HEK293 (cell line): ENCODE results near the gene DLG1.

Experiments used
- CTCF ChIA-PET: fragments of 350-600 bp; formaldehyde crosslinking; extraction: SDS; loops from one replicate; lab custom pipeline; 2021; ENCODE audit warnings: antibody characterized with exemption; lab: Yijun Ruan, JAX
- POLR2A ChIA-PET: fragments of 300-600 bp; formaldehyde crosslinking; extraction: SDS; loops from one replicate; lab custom pipeline; 2020; ENCODE audit warnings: antibody characterized with exemption, inconsistent platforms; lab: Yijun Ruan, JAX
- H3K27ac ChIP-seq: fragments of 200-500 bp; sonication (Bioruptor generic); 2 replicates; pipeline ENCODE4 v1.5.1; 2014; ENCODE audit warnings: low read depth, low read length, control low read depth, inconsistent platforms; ENCODE audit errors: extremely low read depth
- H3K36me3 ChIP-seq, 2 experiments: fragments of 200-500 bp in 1 of 2; sonication (Bioruptor generic) in 1 of 2; 1 replicate in 1 of 2; 2 replicates in 1 of 2; pipeline ENCODE4 v1.5.1; 2014 to 2017; ENCODE audit warnings: inconsistent platforms in 2 of 2, low read length in 2 of 2; ENCODE audit not compliant: control insufficient read depth in 2 of 2, insufficient read depth in 1 of 2
- H3K4me1 ChIP-seq: fragments of 200-500 bp; sonication (Bioruptor generic); 2 replicates; pipeline ENCODE4 v1.5.1; 2014; ENCODE audit warnings: mild to moderate bottlenecking, low read length, inconsistent platforms; ENCODE audit not compliant: control insufficient read depth, insufficient read depth
- H3K4me3 ChIP-seq: 2 replicates; pipeline ENCODE4 v1.5.1; 2011; ENCODE audit warnings: low read depth, mild to moderate bottlenecking, control low read depth, low read length, moderate library complexity
- H3K9me3 ChIP-seq: fragments of 200-500 bp; sonication (Bioruptor generic); 2 replicates; pipeline ENCODE4 v1.5.1; 2014; ENCODE audit warnings: low read depth, low read length, inconsistent platforms; ENCODE audit not compliant: control insufficient read depth, insufficient read depth
- GLIS1 ChIP-seq: fragments of 450-650 bp; formaldehyde crosslinking; IDR thresholded peaks from 2 replicates; pipeline ENCODE4 v1.5.1; 2016; ENCODE audit warnings: missing biosample characterization, missing genetic modification characterization
- HIC1 ChIP-seq: fragments of 450-650 bp; formaldehyde crosslinking; IDR thresholded peaks from 2 replicates; pipeline ENCODE4 v1.5.1; 2016; ENCODE audit warnings: missing biosample characterization, missing genetic modification characterization
- PRDM4 ChIP-seq: fragments of 450-650 bp; formaldehyde crosslinking; IDR thresholded peaks from 2 replicates; pipeline ENCODE4 v1.5.1; 2017; ENCODE audit warnings: missing biosample characterization, missing genetic modification characterization
- PRDM6 ChIP-seq: fragments of 450-650 bp; formaldehyde crosslinking; IDR thresholded peaks from 2 replicates; pipeline ENCODE4 v1.5.1; 2017; ENCODE audit warnings: missing biosample characterization, missing genetic modification characterization
- SCRT2 ChIP-seq: fragments of 450-650 bp; formaldehyde crosslinking; IDR thresholded peaks from 2 replicates; pipeline ENCODE4 v1.5.1; 2016; ENCODE audit warnings: missing biosample characterization, missing genetic modification characterization
- SP7 ChIP-seq: fragments of 450-650 bp; formaldehyde crosslinking; IDR thresholded peaks from 2 replicates; pipeline ENCODE4 v1.5.1; 2016; ENCODE audit warnings: missing biosample characterization, missing genetic modification characterization
- ZBTB17 ChIP-seq: fragments of 450-650 bp; formaldehyde crosslinking; IDR thresholded peaks from 2 replicates; pipeline ENCODE4 v1.5.1; 2016; ENCODE audit warnings: missing biosample characterization, missing genetic modification characterization
- ZBTB26 ChIP-seq: fragments of 450-650 bp; formaldehyde crosslinking; optimal IDR thresholded peaks from 2 replicates; pipeline ENCODE3; 2016; ENCODE audit warnings: missing biosample characterization, mild to moderate bottlenecking, missing genetic modification characterization
- ZFHX2 ChIP-seq: fragments of 450-650 bp; formaldehyde crosslinking; conservative IDR thresholded peaks from 2 replicates; pipeline ENCODE4 v1.5.1; 2016; ENCODE audit warnings: missing biosample characterization, missing genetic modification characterization
- ZIC2 ChIP-seq: fragments of 450-650 bp; formaldehyde crosslinking; IDR thresholded peaks from 2 replicates; pipeline ENCODE4 v1.5.1; 2016; ENCODE audit warnings: missing biosample characterization, missing genetic modification characterization
- ZNF174 ChIP-seq: fragments of 450-650 bp; formaldehyde crosslinking; IDR thresholded peaks from 2 replicates; pipeline ENCODE4 v1.5.0; 2017; ENCODE audit warnings: missing biosample characterization, mild to moderate bottlenecking, missing genetic modification characterization
- ZNF184 ChIP-seq: fragments of 450-650 bp; IDR thresholded peaks from 2 replicates; pipeline ENCODE4 v1.5.1; 2018; ENCODE audit warnings: missing biosample characterization, mild to moderate bottlenecking, missing genetic modification characterization
- ZNF341 ChIP-seq: fragments of 450-650 bp; formaldehyde crosslinking; IDR thresholded peaks from 2 replicates; pipeline ENCODE4; 2016; ENCODE audit warnings: low read depth, missing biosample characterization, missing genetic modification characterization
- ZNF37A ChIP-seq: fragments of 450-650 bp; IDR thresholded peaks from 2 replicates; pipeline ENCODE4 v1.5.1; 2018; ENCODE audit warnings: missing biosample characterization, missing genetic modification characterization
- ZNF394 ChIP-seq: fragments of 450-650 bp; formaldehyde crosslinking; IDR thresholded peaks from 2 replicates; pipeline ENCODE4 v1.5.1; 2016; ENCODE audit warnings: missing biosample characterization, missing genetic modification characterization, mild to moderate bottlenecking, moderate library complexity, borderline replicate concordance
- ZNF521 ChIP-seq: fragments of 450-650 bp; formaldehyde crosslinking; IDR thresholded peaks from 2 replicates; pipeline ENCODE4 v1.5.1; 2017; ENCODE audit warnings: missing biosample characterization, mild to moderate bottlenecking, missing genetic modification characterization
- ZNF600 ChIP-seq: fragments of 450-650 bp; formaldehyde crosslinking; IDR thresholded peaks from 2 replicates; pipeline ENCODE4 v1.5.1; 2016; ENCODE audit warnings: missing biosample characterization, missing genetic modification characterization
- ZNF610 ChIP-seq: fragments of 450-650 bp; formaldehyde crosslinking; IDR thresholded peaks from 2 replicates; pipeline ENCODE4 v1.5.1; 2016; ENCODE audit warnings: missing biosample characterization, missing genetic modification characterization, borderline replicate concordance
- ZNF626 ChIP-seq: fragments of 450-650 bp; sonication (Bioruptor Pico); formaldehyde crosslinking; IDR thresholded peaks from 2 replicates; pipeline ENCODE4 v1.5.1; 2018; ENCODE audit warnings: missing biosample characterization, missing genetic modification characterization, inconsistent platforms
- ZNF692 ChIP-seq: fragments of 450-650 bp; formaldehyde crosslinking; IDR thresholded peaks from 2 replicates; pipeline ENCODE4 v1.5.1; 2016; ENCODE audit warnings: missing biosample characterization, missing genetic modification characterization
- ZSCAN23 ChIP-seq: fragments of 450-650 bp; formaldehyde crosslinking; IDR thresholded peaks from 2 replicates; pipeline ENCODE4 v1.5.1; 2016; ENCODE audit warnings: missing biosample characterization, missing genetic modification characterization

The DLG1 gene

GRCh38 chr3:197151580-197151979, 146.8 kb downstream of the DLG1 start (continued):
- TF ChIP-seq ZNF521 (no peak), ZNF184 (tag by site-specific recombination) (0 out of 2 replicates have a peak, but pooled peaks have one; percentile 56), ZFHX2 (0 out of 2 replicates have a peak, but pooled peaks have one; percentile 6), ZNF174 (tag by site-specific recombination) (no peak), PRDM4 (peak; percentile 74), ZNF341 (tag by site-specific recombination) (no peak), ZSCAN23 (tag by site-specific recombination) (no peak), ZIC2 (tag by site-specific recombination) (peak; percentile 34; the same call in 1 of the 2 replicates), ZNF37A (tag by site-specific recombination) (0 out of 2 replicates have a peak, but pooled peaks have one; percentile 16), ZNF692 (tag by site-specific recombination) (no peak), SP7 (tag by site-specific recombination) (peak; percentile 46; the same call in 1 of the 2 replicates), ZNF610 (tag by site-specific recombination) (peak; percentile 70; the same call in 1 of the 2 replicates), ZBTB17 (tag by site-specific recombination) (peak; percentile 33; the same call in 1 of the 2 replicates), ZNF626 (tag by site-specific recombination) (peak; percentile 27; the same call in 1 of the 2 replicates), HIC1 (peak; percentile 54; the same call in 1 of the 2 replicates), GLIS1 (tag by site-specific recombination) (peak; percentile 70), ZNF600 (tag by site-specific recombination) (0 out of 2 replicates have a peak, but pooled peaks have one; percentile 37), PRDM6 (tag by site-specific recombination) (peak; percentile 89), ZNF394 (tag by site-specific recombination) (no peak)

- Histone ChIP-seq H3K4me1 (0 out of 2 replicates have a peak, but pooled peaks cover 3% of the 10 kb centered on the region), H3K36me3 (no peaks in the 10 kb centered on the region), H3K27ac (no peak overlapping the region), H3K9me3 (no peaks in the 10 kb centered on the region), H3K4me3 (no peak overlapping the region)
- ChIA-PET POLR2A (no interaction called here), CTCF (interaction anchor here (0.7 kb wide), 1 partner anchor 449 kb away, joined by 3 read pairs; no protein-coding TSS in a partner anchor)
- no peak for TF ChIP-seq SP7 (tag by site-specific recombination)
- TF ChIP-seq ZBTB26 (tag by site-specific recombination): no peak
- no peak for TF ChIP-seq SCRT2 (tag by site-specific recombination)
These were observed 148.9 kb downstream of the DLG1 start for GRCh38 chr3:197149528-197149927.
